ENCODE measurements around the gene CD2.

Gene CD2

DNA sequence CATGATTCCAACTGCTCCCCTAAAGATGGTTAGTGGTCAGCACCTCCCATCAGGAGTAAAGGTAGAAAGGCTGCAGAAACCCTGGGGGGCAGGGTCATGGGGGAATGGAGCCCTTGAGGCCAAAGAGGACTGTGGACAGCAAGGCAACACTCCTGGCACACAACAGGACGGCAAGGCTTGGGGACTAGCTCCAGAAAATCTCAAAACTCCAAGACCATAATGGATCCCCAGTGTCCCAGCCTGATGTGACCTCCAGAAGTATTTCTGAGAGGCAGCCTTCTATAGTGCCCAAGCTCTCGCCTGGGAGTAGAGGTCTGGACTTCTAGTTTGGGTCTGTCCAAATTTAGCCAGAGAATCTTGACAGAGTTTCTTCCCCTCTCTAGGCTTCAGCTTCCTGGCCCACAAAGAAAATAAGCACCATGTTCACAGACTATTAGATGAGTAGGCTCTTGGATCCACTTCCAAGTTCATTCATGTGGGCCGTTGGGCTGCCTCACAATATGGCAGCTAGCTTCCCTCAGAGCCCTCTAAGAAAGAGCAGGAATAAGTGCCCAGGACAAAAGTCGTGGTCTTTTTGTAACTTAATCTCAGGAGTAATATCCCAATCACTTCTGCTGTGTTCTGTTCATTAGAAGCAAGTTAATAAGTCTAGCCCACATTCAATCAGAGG lies 6.9 kb downstream of the CD2 start:
- DNase-seq (ENCODE audit: low read depth): no peak

DNA sequence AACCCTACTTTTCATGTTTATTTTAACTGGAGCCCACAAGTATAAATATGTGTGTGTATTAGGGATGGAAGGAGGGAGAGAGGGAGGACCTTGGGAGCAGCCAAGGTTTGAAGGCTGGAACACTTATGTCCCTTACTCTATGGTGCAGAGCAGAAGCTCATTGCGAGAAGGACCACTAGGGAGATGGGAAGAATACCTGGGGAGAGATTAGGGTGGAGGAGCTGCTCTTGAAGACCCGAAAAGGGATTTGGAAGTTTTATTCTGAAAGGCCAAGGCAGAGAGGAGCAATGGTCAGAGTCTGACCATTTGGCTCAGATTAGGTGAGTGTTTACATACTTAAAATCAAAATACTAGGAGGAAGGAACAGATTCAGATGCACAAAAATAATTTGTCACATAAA lies 8.1 kb downstream of the CD2 start:
- DNase-seq (ENCODE audit: low read depth): no peak

DNA sequence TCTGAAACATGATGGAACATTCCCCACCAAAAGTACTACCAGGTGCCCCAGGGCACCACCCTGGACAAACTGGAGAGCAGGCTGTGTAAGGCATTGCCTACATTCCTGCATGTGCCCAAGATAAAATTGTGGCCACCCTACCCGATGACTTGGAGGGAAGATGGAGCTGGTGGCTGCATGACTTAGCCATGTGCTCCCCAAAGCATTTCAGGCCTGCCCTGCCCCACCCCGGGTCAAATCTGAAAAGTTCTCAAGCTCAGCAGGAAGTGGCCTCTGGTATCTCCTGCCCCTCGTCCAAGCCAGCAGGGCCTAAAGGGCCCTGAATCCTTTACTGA lies 8.5 kb downstream of the CD2 start:
- DNase-seq (ENCODE audit: low read depth): no peak

DNA sequence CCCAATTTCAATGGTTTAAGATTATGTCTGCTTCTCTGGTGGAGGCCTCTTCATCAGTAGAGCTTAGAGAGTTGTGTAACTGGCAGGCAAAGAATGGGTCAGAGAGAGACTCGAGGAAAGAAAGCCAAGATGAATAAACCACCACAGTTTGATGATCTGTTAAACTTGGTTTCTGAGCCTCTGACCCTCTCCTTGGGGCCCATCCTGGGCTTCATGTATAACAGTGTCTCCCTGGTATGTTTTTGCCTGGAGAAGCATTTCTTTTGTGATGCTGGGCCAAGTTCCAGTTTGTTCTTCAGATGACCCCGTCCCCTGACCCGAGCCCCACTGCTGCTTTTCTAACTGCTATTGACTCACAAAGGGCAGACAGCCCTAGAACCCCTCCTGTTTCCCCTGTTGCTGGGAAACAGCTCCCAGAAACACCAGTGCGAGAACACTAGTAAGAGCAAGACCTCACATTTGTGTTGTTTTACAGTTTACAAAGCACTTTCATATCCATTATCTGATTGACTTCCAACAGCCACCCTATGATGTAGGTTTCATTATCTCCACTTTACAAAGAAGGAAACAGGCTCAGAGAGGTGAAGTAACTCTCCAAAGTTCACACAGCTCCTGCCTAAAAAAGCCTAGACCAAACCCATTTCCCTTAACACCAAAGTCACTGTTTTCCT lies 9.0 kb downstream of the CD2 start:
- no peak for DNase-seq (ENCODE audit: low read depth)

DNA sequence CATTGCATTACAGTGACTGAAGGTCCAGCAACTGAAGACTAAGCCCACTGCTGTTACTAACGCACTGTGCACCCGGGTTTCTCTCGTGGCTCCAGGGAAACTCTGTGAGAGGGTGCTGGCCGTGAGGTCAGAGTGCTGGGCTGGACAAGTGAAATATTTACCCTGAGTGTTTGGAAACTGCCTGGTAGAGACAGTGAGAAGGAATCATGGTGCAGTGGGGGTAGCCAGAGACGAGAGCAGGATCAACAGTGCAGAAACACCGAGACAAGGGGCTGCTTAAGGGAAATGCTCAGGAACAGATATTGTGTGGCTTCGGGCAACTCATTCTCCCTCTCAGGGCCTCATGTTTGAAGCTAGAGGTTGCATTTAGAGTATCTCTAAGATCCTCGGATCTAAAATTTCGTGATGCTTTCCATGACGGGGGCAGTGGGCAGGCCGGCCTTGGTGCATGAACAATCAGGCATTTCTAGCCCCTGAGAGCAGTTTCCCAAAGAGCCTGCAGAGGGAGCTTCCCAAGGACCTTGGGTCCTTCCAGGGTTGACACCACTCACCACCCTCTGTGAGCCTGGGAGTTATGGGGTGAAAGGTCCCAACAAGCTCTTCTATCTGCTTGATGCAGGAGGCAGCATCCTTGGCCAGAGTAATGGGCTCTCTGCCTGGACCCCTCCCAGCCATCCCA lies 9.7 kb downstream of the CD2 start:
- peak; percentile 31 for DNase-seq (ENCODE audit: low read depth)

DNA sequence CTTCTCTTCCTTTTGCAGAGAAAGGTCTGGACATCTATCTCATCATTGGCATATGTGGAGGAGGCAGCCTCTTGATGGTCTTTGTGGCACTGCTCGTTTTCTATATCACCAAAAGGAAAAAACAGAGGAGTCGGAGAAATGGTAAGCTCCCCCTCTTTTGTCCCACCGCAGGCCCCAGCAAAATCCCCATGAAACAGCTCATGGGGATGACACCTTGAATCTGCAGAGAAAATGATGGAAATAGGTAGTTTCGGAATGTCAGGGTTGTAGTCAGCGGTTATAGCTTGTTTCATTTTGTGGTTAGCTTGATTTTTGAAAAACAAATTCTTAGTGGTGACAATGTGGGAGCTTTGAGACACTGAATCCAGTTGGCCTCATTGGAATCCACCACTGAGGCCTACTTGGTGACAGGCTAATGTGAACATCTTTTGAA lies 10.3 kb downstream of the CD2 start:
- peak; percentile 37 for DNase-seq (ENCODE audit: low read depth)

DNA sequence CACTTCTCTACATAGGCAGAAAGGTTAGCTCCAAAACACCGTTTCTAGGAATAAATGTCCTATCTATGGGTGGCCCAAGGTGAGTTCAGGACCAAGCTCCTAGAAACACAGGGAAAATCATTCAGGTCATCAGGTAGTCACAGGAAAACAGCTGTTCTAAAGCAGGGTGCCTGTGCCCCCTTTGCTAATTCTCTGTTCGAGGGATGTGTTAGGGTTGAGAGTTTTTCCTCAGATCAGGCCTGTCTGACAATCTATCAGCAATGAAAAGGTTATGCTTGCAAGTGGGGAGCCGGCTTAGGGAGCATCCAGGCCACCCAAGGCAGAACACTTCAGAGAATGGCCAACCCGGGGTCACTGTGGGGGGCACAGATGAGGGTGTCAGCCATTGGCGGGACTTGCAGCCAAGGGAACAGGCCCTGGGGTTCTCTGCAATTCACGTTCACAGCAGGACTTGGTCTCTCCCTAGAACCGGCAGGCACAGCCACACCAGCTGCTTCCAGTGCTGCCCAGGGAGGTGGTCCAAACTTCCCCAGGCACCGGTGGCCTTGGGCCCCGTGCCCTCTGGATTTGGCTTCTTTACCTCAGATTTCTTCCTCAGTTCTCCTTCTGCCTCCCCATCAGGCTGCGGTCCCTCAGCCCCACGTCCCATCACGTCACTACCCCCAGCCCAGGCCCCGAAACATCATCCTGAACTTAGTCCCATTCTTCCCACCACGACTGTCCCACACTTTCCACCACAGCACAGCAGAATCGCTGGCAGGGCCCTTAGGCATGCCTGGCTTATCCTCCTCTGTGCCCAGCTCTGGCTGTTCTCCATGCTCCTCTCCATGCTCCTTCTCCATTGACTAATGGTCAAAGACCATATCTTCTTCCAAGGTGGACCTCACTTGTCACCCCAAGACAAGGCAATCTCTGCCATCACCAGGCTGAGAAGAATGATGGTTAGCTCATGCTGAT lies 11.0 kb downstream of the CD2 start:
- DNase-seq (ENCODE audit: low read depth): no peak

DNA sequence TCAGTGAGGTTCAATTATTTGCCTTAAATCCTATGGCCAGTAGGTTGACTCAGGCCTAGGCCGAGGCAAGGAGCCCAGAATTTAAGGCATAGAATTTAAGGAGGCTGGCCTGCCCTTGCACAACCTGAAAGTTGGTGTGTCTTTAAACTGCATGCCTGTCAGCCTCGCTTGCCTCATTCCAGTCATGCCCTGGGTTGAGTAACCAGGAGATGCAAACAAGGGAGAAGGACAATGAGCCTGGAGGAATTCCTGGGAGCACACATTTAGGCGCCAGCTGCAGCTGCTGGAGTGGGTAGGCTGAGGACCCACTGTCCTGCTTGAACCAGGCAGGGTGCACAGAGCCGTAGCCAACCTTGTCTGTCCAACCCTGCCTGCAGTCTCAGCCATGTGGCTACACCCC lies 11.7 kb downstream of the CD2 start:
- no peak for DNase-seq (ENCODE audit: low read depth)

DNA sequence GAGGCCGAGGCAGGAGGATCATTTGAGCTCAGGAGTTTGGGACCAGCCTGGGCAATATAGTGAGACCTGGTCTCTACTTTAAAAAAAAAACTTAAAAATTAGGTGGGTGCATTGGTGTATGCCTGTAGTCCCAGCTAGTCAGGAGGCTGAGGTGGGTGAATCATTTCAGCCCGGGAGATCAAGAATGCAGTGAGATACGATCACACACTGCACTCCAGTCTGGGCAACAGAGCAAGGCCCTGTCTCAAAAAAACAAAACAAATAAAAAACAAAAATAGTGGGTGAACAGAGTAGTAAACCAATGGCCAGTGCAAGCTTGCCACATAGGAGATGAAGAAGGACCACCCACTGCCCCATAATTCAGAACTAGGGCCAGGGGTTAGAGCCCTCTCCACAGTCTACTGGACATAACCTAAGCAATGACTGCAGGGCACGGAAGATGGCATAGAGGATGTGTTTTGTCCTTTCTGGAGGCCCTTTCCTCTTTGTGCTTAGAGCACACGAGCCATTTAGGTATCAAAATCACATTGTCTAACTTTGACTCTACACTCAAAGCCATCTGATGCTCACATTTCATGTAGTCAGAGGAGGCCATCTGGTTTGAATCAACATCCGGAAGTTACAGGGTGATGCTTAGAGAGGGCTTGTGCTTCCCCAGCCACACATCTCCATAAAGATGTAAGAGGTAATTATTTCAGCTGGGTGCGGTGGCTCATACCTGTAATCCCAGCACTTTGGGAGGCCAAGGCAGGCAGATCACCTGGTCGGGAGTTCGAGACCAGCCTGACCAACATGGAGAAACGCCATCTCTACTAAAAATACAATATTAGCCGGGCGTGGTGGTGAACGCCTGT lies 12.6 kb downstream of the CD2 start:
- peak; percentile 34 for DNase-seq (ENCODE audit: low read depth)

DNA sequence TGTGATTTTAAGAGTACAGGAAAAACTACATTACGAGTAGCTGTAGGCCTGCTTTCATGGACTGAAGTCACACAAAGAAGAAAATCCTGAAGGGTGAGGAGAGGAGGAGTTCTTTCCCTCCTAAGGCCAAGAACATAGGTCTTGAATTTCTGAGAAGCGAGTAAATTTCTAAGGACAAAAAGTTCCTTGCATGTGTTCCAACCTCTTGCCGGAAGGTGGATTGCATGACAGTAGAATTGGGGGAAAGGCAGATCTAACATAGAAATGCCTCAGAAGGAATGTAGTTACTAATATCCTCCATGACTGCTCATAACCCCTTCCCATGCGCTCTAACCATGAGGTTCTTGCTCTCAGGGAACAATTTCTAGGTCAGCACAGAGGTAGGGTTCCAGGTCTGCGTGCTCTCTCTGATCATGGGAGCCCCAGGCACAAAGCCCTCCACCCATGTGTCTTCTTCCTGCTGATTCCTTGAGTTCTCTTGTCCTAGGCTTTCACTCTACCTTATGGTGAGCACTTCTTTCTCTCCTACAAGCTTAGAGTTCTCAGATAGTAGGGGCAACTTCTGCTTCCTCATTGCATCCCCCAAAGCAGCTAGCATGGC lies 13.7 kb downstream of the CD2 start:
- no peak for DNase-seq (ENCODE audit: low read depth)

DNA sequence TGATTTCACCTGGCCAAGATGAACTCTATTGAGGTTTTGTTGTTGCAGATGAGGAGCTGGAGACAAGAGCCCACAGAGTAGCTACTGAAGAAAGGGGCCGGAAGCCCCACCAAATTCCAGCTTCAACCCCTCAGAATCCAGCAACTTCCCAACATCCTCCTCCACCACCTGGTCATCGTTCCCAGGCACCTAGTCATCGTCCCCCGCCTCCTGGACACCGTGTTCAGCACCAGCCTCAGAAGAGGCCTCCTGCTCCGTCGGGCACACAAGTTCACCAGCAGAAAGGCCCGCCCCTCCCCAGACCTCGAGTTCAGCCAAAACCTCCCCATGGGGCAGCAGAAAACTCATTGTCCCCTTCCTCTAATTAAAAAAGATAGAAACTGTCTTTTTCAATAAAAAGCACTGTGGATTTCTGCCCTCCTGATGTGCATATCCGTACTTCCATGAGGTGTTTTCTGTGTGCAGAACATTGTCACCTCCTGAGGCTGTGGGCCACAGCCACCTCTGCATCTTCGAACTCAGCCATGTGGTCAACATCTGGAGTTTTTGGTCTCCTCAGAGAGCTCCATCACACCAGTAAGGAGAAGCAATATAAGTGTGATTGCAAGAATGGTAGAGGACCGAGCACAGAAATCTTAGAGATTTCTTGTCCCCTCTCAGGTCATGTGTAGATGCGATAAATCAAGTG lies 14.3 kb downstream of the CD2 start:
- DNase-seq (ENCODE audit: low read depth): no peak

DNA sequence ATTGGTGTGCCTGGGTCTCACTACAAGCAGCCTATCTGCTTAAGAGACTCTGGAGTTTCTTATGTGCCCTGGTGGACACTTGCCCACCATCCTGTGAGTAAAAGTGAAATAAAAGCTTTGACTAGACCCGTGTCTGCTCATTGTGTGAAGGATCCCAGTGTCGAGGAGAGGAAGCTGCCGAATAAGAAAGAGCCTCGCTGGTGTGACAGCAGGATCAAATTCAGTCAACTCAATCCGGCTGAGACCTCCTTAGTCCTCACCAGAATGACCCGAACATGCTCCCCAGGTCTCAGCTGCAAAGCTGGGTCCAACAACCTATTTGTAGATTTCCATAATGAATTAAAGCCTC lies 14.8 kb downstream of the CD2 start:
- DNase-seq (ENCODE audit: low read depth): no peak

DNA sequence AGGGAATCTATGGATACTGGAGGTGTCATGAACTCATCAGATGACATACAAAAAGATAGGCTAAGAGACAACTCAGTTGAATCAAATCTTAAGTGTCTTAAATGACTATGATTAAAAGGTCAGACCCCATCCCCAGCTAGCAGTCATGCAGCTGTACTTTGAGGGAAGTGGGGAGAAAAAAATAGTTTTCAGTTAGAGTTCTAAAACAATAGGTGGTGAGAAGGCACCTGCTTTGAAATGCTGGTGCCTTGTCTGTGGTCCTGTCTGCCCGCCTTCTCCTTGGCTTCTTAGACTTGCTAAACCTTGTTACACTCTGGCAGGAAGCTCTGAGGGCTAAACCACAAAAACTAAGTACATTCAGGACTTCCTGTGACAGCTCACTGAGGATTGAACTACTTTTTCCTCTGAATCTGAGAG lies 15.3 kb downstream of the CD2 start:
- peak; percentile 72 for DNase-seq (ENCODE audit: low read depth)

DNA sequence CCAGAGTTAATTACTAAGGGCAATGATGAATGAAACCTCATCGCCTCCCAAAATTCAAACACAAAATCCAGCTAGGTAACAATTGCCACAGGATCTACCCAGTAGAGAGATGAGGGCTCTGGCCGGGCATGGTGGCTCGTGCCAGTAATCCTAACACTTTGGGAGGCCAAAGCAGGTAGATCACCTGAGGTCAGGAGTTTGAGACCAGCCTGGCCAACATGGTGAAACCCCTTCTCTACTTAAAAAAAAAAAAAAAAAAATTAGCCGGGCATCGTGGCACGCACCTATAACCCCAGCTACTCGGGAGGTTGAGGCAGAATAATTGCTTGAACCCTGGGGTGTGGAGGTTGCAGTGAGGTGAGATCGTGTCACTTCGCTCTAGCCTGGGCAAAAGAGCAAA lies 15.8 kb downstream of the CD2 start:
- DNase-seq (ENCODE audit: low read depth): no peak

DNA sequence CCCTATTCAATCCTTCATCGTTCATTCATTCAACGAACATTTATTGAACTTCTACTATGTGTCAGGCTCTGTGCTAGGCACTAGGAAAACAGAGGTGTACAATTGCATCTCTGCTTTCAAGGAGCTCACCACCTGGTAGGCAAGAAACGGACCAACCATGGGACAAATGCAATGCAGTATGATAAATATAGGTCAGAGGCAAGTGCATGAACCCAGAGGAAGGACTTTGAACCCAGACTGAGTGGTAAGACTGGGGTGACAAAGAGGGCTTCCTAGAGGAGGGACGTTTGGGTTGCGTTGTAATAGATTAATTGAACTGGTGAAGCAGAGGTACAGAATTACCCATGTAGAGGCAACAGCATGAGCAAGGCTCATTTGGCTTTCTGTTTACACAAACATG lies 16.4 kb downstream of the CD2 start:
- DNase-seq (ENCODE audit: low read depth): no peak

DNA sequence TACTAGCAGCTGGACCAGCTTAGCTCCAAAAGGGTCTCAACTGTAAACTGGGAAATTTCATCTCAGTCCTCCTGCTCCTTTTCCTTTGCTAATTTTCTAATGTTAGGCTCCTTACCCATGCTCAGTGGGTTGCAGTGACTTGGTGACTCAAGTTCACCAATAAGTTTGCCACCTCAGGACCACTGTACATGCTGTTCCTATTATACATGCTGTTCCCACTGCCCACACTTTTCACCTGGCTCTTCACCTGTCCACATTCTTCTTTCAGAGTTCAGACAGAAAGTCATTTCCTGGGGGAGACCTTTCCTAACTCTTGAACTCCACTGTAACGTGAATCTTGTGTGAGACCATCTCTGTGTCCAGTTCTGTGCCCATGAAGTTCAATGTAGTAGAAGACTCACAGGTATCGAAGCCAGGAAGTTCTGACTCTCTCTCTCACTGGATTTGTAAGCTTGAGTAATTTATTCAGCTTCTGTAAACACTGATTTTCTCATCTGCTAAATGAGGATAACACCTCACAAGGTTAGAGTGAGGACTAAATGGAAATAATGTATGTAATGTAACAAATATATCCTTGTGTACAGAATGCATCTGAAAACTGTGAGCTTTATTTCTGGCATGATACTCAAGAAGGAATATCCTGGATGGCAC lies 17.9 kb downstream of the CD2 start:
- DNase-seq (ENCODE audit: low read depth): no peak

DNA sequence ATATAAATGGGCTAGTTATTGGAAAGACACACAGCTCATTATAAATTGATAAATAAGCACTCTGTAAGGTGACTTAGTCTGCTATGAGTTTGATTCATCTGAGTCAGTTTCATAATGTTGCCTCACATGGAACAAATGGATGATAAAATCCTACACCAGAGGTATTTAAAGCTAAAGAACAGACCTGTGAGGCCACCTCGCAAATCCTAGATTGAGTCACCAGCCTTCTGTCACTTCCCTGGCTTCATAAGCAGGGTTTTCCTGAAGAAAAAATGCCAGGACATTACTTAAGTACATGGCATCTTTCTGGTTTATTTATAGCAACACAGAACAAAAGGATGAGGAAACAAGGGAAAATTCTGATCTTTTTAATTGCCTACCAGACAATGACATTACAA lies 18.4 kb downstream of the CD2 start:
- no peak for DNase-seq (ENCODE audit: low read depth)

DNA sequence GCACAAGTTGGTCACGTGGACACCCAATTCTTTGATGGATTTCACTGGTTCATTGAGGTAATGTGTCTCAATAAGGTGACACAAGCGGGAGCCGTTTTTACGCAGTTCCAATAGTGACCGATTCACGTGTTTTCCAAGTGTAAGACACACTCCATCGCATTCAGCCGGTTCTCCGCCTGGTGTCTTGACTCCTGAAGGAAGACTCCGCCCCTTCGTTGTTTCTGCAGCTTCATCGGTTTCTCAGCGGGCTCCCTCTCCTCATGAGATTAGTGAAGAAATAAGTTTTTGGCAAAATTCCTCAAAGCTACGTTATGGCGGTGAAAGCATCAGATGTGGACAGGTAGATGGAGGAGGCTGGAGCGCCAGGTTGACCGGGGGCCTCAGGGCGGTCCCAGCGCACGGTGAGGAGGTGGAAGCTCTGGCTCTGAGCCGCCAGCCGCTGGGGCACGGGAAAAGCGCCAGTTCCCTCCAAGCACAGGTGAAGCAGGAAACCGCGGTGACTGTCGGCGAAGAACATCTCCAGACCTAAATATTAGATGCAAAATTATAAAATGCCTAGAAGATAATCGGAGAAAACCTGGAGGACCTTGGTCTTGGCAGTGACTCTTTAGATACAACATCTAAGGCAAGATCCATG lies 21.0 kb downstream of the CD2 start:
- no peak for DNase-seq (ENCODE audit: low read depth)

Data from T follicular helper cell (primary cell).